Subcutaneous adipose tissue (tissue), 4 donors: ENCODE measurements around the gene MMEL1. TPM values are rescaled to one million over a fixed set of nuclear protein-coding genes. Genes with fewer than 3 reads are reported as not detected.

Source experiments
- total RNA-seq, 4 donors: library from RNA; depleted of rRNA; stranded (reverse); fragments of >200 nt; gene quantifications; one replicate each; pipeline ENCODE4 v1.1.0, GENCODE V29; 2016
- TF ChIP-seq, protein P1 (sequence below): fragments of 450-650 bp; IDR thresholded peaks from one replicate; pipeline ENCODE4 v1.5.1; 2016; ENCODE audit warnings: low read depth, mild to moderate bottlenecking, control low read depth, antibody characterized with exemption, moderate library complexity

MMEL1 gene
- total RNA-seq, 4 donors from 2014 or later = 1.3 to 4.0 TPM; not detected in 2

DNA sequence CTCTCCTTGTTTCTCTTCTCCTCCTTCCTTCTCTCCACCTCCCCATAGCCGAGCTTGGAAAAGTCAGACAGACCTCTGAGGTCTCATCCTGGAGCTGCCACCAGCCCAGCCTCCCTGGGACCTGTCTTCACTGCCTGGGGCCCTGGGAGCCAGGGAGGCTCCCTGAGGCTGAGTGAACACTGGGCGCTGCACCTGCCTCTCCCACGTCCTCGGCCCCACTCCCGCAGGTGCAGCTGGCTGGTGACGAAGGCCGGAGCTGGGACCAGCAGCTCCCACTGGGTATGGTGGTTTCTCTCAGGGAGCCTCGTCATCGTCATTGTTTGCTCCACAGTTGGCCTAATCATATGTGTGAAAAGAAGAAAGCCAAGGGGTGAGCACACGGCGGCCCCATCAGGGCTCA, 71.4 kb downstream of the MMEL1 start:
- TF ChIP-seq, protein P1, sequence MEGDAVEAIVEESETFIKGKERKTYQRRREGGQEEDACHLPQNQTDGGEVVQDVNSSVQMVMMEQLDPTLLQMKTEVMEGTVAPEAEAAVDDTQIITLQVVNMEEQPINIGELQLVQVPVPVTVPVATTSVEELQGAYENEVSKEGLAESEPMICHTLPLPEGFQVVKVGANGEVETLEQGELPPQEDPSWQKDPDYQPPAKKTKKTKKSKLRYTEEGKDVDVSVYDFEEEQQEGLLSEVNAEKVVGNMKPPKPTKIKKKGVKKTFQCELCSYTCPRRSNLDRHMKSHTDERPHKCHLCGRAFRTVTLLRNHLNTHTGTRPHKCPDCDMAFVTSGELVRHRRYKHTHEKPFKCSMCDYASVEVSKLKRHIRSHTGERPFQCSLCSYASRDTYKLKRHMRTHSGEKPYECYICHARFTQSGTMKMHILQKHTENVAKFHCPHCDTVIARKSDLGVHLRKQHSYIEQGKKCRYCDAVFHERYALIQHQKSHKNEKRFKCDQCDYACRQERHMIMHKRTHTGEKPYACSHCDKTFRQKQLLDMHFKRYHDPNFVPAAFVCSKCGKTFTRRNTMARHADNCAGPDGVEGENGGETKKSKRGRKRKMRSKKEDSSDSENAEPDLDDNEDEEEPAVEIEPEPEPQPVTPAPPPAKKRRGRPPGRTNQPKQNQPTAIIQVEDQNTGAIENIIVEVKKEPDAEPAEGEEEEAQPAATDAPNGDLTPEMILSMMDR = no peak

DNA sequence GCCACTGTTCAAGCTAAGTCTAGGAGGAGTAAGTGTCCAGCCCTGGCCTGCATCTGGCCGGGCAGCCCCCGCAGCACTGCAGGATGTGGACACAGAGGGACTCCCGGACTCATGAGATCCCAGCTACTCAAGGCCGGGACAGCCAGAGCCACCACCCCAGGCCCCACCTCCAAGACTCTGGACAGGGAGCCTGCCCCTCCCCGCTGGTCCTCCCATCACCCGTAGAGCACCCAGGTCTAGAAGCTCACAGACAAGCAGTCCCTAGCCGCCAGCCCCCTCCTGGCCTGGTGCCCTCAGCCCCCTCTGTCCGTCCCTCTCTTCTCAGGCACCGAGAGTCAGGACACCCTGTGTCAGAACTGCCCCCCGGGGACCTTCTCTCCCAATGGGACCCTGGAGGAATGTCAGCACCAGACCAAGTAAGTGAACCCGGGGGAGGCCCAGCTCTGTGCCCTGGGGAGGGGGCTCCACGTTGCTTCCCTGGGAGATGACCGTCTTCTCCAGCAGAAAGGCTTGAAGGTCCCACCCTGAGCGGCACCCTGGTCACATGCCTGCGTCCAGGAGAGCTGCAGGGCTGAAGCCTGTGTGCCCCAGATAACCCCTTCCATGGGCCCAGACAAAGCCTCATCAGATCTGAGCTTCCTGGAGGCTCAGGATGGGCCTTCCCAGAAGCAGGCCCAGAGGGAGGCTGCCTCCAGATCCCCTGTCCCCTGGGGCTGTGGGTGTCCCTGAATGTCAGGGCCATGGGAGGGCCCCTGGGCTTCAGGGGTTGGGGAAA, 72.3 kb downstream of the MMEL1 start:
- TF ChIP-seq, protein P1 = no peak

DNA sequence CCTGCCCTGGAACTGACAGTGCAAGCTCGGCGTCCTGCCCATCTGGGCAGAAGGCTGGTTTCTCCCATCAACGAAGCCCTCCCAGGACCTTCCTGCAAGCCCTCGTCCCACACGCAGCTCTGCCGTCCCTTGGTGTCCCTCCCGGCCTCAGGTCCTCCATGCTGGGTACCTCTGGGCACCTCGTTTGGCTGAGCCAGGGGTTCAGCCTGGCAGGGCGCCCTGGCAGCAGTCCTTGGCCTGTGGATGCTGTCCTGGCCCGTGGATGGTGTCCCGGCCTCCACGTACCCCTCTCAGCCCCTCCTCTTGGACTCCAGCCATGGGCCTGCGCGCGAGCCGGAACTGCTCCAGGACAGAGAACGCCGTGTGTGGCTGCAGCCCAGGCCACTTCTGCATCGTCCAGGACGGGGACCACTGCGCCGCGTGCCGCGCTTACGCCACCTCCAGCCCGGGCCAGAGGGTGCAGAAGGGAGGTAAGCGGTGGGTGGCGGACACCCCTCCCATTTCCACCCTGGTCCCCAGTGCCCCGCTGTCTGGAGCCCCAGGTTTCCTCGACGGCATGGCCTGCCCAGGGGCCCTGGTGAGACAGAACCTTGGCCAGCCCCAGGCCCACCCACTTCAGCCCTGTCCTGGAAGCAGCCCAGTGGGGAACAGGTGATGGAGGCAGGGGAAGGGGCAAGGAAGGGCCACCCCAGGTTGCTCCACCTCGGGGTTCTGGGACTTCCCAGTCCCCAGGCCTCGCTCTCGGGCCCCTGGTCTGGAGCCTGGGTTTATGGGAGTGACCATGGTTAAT, 73.1 kb downstream of the MMEL1 start:
- TF ChIP-seq, protein P1 = no peak

GRCh38 chr1:2558861-2559260, 74.0 kb downstream of the MMEL1 start:
- TF ChIP-seq, protein P1 = no peak

DNA sequence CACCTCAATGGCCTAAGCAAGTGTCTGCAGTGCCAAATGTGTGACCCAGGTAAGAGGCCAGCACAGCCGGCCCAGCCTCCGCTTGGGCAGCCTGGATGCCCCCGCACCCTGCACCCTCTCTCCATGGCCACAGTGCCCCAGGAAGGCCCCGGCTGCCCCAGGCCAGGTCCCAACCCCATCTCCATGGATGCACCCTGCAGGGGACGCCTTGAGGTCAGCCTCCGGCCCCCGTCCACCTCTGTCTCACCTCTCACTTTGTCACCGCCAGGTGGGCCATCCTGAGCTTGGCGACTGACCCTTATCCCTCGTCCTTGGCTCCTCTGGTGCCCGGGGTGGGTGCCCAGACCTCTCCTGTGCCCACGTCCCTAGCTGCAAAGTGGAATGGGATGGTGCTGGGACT, 74.4 kb downstream of the MMEL1 start:
- TF ChIP-seq, protein P1 = no peak

GRCh38 chr1:2557482-2558400, 75.1 kb downstream of the MMEL1 start:
- TF ChIP-seq, protein P1 = no peak
